Measurements from ENCODE around the gene GTPBP3.

The GTPBP3 gene

DNA sequence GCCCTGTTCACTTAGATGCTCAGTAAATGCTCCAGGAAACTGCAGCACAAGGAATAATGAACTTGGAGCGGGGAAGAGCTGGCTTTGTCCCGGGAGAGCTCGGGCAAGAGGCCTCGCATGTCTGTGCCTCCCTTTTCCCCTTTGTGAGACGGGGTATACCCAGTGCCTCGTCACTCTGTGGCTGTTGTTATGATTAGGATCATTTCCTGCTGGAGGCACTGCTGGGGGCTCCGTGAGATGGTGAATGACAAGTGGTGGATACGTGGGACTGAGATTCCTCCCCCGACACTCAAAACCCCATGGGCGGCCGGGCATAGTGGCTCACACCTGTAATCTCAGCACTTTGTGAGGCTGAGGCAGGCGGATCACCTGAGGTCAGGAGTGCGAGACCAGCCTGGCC, 40.9 kb downstream of the GTPBP3 start:
- no peak for DNase-seq

DNA sequence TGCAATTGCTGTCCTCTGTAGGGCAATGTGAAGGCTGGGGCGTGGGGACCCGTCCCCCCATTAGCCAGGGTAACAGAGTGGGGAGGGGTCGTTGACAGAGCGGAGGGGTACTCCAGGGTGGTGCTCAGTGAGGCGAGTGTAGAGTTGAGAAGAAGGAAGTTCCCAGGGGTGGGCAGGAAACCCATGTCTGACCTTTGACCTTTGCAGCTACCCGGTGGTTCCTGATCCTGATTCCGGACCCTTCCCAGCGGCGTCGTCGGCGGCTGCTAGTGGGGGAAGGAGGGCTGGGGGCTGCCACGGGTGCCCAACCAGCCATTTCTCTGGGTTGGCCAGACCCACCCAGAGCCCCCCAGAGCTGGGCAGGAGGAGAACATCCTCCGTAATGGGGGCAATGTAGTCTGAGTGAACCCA, 41.9 kb downstream of the GTPBP3 start:
- DNase-seq: no peak

DNA sequence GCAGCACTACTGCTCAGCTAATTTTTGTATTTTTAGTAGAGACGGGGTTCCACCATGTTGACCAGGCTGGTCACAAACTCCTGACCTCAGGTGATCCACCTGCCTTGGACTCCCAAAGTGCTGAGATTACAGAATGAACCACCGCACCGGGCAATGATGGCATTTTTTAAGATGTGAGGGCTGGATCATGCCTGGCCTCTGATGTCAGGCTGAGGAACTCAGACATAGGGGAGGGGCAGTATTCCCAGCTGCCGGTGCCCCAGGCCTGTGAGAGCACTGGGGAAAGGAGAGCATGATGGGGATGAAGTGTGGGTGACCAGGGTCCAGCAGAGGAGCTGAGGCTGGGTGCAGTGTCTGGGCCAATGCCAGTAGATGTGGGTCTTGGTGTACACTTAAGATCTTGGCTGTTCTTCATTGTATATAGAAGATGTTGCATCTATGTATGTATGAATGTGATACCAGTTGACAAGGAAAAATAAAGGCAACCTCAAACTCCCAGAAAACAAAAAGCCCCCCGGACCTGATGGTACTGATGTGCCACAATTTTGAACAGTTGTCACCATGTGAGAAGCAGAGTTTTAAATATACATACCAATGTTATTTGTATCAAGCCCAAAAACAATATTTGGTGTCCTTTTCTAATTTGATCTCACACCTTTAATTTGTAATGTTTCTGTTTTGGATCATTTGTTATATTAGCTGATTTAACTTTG, 43.2 kb downstream of the GTPBP3 start:
- DNase-seq: no peak

DNA sequence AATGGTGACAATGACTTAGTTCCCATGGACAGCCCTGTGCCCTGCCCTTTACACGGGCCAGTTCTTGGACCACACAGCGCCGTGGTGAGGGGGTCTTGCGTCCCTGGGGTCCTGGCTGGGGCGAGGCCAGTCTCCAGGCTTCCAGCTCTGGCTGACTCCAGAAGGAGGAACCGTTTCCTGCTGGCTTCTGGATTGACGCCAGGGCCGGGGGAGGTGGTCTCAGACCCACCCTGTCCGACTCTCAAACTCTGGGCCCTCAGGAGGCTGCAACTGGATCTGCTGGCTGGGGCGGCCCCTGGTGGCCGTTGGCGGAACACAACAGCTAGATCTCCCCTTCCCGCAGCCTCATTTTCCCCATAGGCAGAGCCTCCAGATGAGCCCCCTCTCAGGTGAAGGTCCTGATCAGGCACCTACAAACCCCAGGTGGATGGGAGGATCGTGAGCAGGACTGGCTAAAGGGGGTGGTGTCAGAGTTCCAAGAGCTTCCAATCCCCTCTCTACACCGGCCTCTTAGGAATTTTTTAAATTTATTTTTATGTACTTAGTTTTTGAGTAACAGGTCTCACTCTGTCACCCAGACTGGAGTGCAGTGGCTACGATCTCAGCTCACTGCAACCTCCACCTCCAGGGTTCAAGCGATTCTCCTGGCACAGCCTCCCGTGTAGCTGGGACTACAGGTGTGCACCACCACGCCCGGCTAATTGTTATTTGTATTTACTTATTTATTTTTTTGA, 48.7 kb downstream of the GTPBP3 start:
- DNase-seq: peak in 9 of 56 donors; percentile 2 to 39 (median 7)

DNA sequence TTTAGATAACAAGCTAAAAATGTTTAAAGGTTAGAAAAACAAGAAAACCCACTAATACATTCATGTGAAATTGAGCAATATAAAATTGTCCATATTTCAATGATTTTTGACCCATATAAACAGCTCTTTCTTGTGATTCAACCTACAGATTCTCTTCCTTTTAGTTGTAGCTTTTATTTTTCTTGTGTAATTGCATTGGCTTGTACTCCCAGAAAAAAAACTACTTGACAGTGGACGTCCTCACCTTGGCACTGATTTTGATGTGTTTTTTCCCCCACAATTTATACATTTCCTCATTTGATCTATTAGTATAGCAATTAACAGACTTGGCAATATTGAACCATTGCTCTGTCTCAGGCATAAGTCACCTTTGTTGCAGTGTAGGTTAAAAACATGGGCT, 51.9 kb downstream of the GTPBP3 start:
- DNase-seq: no peak

DNA sequence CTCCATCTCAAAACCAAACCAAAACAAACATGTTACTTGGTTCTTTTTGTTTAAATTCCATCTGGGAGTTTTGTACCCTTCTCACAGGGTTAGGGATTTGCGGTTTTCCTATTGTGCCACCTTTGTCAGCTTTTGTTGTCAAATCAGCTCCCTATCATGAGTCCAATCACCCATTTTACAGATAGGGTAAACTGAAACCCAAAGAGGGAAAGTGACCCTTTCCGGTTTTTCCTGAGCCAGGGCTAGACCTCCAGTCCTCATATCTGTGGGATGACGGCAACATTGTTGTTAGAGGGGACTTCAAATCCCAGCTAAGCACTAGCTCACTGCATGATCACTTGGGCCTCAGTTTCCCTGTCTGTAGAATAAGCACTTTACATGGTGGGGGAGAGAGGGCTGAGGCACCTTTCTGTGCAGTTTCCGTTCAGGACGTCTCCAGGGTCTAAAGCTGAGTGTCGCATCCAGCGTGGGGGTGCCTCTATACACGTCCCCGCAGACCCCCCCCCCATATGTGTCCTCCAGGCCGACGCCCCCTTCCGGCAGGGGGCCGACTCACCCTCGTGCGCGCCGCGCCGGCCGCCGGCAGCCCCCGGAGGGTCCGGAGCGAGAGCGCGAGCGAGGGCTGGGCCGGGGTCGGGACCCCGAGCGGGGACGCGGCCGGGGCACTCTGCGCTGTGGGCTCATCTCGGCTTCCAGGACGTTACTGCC, 52.8 kb downstream of the GTPBP3 start:
- no peak for DNase-seq

DNA sequence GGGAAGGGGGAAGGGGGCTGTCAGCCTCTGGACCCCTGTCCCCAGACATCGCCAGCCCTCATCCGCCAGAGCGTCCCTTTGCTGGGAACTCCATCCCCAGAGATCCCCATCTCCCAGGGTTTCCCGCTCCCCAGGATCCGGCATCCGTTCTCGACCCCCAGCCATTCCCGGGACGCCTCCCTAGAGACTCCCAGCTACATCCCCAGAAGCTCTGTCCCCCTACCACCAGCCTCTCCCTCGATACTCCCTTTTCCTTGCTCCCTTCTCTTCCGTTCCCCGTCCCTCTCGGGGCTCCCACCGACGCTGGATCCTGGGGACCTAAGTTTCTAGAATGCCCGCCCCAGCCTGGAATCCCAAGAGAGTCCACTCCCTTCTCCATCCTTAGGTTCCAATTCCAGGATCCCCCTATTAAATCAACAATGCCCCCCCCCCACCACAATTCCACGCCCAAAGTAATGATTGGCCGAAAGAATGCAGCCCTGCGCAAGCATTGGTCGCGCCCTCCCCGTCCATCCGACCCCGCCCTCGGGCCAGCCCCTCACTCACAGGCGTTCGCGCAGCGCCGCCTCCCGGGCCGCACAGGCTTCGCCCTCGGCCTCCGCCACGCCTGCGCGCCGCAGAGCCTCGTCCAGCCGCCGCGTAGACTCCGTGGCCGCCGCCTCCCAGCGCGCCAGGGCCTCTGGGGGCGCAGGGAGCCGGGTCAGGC, 53.5 kb downstream of the GTPBP3 start:
- peak in 52 of 56 donors; percentile 14 to 88 (median 66) for DNase-seq

DNA sequence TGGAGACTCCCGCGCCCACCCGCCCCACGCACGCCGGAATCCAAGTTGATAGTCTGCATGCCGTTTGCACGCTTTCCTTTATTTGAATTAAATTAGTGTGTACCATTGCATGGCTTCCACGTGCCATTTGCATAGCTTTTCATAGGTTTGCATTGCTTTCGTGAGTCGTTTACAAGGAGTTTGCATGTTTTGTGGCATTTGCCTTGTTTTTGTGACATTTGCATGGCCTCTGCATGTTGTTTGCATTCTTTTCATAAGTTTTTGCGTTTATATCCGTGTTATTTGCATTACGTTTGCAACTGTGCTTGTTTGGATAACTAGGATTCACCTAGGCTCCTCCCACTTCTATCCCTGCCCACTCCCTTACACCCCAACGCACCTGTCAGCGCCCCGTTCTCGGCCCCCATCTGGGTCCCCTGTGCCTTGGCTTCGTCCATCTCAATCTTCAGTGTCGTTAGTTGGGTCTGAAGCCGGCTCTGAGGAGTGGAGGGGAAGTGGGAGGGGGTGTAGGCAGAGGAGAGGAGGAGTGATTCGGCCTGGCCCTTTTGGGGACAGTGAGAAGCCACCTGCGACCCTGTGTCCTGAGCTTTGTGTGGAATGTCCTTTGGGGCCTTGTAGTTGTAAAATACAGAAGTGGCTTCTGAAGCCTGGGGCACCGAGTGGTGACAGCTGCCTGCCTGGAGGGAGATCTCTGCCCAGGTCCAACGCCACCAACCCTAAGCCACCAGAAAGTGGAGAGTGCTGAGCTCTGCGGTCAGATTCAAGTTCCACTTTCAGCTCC, 54.2 kb downstream of the GTPBP3 start:
- peak in 1 of 56 donors; percentile 6 for DNase-seq

Data from nucleus accumbens (tissue), 56 donors.